ENCODE results near the gene EPGN. TPM values are rescaled to one million over a fixed set of nuclear protein-coding genes. Genes with fewer than 3 reads are reported as not detected.

EPGN gene
- total and polyA plus RNA-seq, 2 donors (not counting 3 experiments of a cell fraction or from before 2014, with no cell fraction given) = 1.2 TPM; not detected in 1

GRCh38 chr4:74364652-74365491, 56.6 kb downstream of the EPGN start, which contains the start of gene EREG:
EREG (plus strand) TSS chr4:74365145; CDS start chr4:74365309, 164 bp downstream.
- no peak within 1 kb of the TSS for H3K9ac ChIP-seq (replicated peaks; ENCODE audit: extremely low read depth, insufficient read depth, low read length)

GRCh38 chr4:74365761-74366160, 57.5 kb downstream of the EPGN start:
- intact Hi-C loops (cut with micrococcal nuclease) (loop anchor here (1.0 to 2.0 kb wide), 2 partner anchors 8 to 45 kb away; no protein-coding TSS in a partner anchor), dilution Hi-C loops (cut with MboI; ENCODE audit: extremely low pct_ligation_motif_present, low sequenced_read_pairs) (no loop called here)
- no peak for TF ChIP-seq FOS (IDR thresholded peaks at IDR 0.05; ENCODE audit: borderline replicate concordance, insufficient read depth, low read length)
- TF ChIP-seq JUN (IDR thresholded peaks at IDR 0.05; ENCODE audit: borderline replicate concordance, insufficient read depth, insufficient read length, low read depth) = no peak
- no peak for TF ChIP-seq POLR2A (IDR thresholded peaks at IDR 0.05; ENCODE audit: low read depth, low read length)
- TF ChIP-seq EZH2 (IDR thresholded peaks at IDR 0.05; ENCODE audit: borderline replicate concordance, low read depth, low read length, severe bottlenecking) = no peak
- TF ChIP-seq MYC (IDR thresholded peaks at IDR 0.05; ENCODE audit: low read depth, low read length) = no peak
- no peak for TF ChIP-seq MAX (IDR thresholded peaks at IDR 0.05; ENCODE audit: insufficient read depth, insufficient read length)
- TF ChIP-seq GATA2 (IDR thresholded peaks at IDR 0.05; ENCODE audit: insufficient read depth, insufficient read length, low read depth, low read length) = no peak
- no peak for TF ChIP-seq CTCF (IDR thresholded peaks at IDR 0.05; ENCODE audit: extremely low read depth in 1 of 2, insufficient read depth in 1 of 2, low read depth in 1 of 2, low read length in 2 of 2)
- TF ChIP-seq POLR2AphosphoS5 (IDR thresholded peaks at IDR 0.05; ENCODE audit: insufficient read depth, low read depth, low read length) = no peak
- Histone ChIP-seq H2AFZ (ENCODE audit: low read depth, low read length) (no peak overlapping the region), H3K4me1 (ENCODE audit: control insufficient read depth, extremely low read depth, insufficient read depth, low read length) (no peaks in the 10 kb centered on the region), H3K9me3 (replicated peaks; ENCODE audit: control insufficient read depth, insufficient read depth, low read length) (no peaks in the 10 kb centered on the region), H3K36me3 (ENCODE audit: control insufficient read depth in 2 of 2, extremely low read depth in 1 of 2, insufficient read depth in 2 of 2, low read length in 2 of 2) (no peaks in the 10 kb centered on the region), H3K9me1 (replicated peaks; ENCODE audit: control insufficient read depth, extremely low read depth, insufficient read depth, low read length) (no peaks in the 10 kb centered on the region), H3K79me2 (ENCODE audit: control insufficient read depth, insufficient read depth, low read length) (no peaks in the 10 kb centered on the region), H3K9ac (replicated peaks; ENCODE audit: extremely low read depth, insufficient read depth, low read length) (no peak overlapping the region), H4K20me1 (replicated peaks; ENCODE audit: control insufficient read depth, extremely low read depth, insufficient read depth, low read length) (no peaks in the 10 kb centered on the region), H3K27ac (ENCODE audit: insufficient read depth, low read depth, low read length) (no peak overlapping the region), H3K4me2 (ENCODE audit: insufficient read depth, low read length) (peak overlapping the region; percentile 61), H3K27me3 (ENCODE audit: control insufficient read depth in 2 of 2, insufficient read depth in 2 of 2, low read length in 2 of 2) (no peaks in the 10 kb centered on the region), H3K4me3 (replicated peaks in 1 of 3; ENCODE audit: insufficient read depth in 1 of 3, low read depth in 1 of 3, low read length in 3 of 3) (peak overlapping the region in 1 of 3 experiments; percentile 35)
- BruUV-seq (replicated peaks) = no TSS peak
- no peak for FAIRE-seq
- peak; percentile 27 for DNase-seq (ENCODE audit: low read depth, low spot score)
- ChIA-PET CTCF (interaction anchor here (0.8 to 3.2 kb wide), 9 partner anchors 12 to 792 kb away, joined by 3 to 19 read pairs (median 6); partner anchors contain the start of gene AREG), POLR2A (no interaction called here)

More at GRCh38 chr4:74364652-74365491, 56.6 kb downstream of the EPGN start, which contains the start of gene EREG:
- Histone ChIP-seq H3K4me2 (ENCODE audit: insufficient read depth, low read length) (peak within 1 kb of the TSS; percentile 61), H3K9me3 (replicated peaks; ENCODE audit: control insufficient read depth, insufficient read depth, low read length) (no peaks in the 10 kb centered on the region), H3K4me3 (replicated peaks in 1 of 3; ENCODE audit: insufficient read depth in 1 of 3, low read depth in 1 of 3, low read length in 3 of 3) (peak within 1 kb of the TSS; percentile 35 to 63 (median 38)), H4K20me1 (replicated peaks; ENCODE audit: control insufficient read depth, extremely low read depth, insufficient read depth, low read length) (no peaks in the 10 kb centered on the region), H3K4me1 (ENCODE audit: control insufficient read depth, extremely low read depth, insufficient read depth, low read length) (no peaks in the 10 kb centered on the region), H3K9me1 (replicated peaks; ENCODE audit: control insufficient read depth, extremely low read depth, insufficient read depth, low read length) (no peaks in the 10 kb centered on the region), H3K36me3 (ENCODE audit: control insufficient read depth in 2 of 2, extremely low read depth in 1 of 2, insufficient read depth in 2 of 2, low read length in 2 of 2) (no peaks in the 10 kb centered on the region), H3K79me2 (ENCODE audit: control insufficient read depth, insufficient read depth, low read length) (no peaks in the 10 kb centered on the region), H3K27me3 (ENCODE audit: control insufficient read depth in 2 of 2, insufficient read depth in 2 of 2, low read length in 2 of 2) (no peaks in the 10 kb centered on the region), H2AFZ (ENCODE audit: low read depth, low read length) (peak within 1 kb of the TSS; percentile 82), H3K27ac (ENCODE audit: insufficient read depth, low read depth, low read length) (no peak within 1 kb of the TSS)
- dilution Hi-C loops (cut with MboI; ENCODE audit: extremely low pct_ligation_motif_present, low sequenced_read_pairs) = no loop called here
- no peak for TF ChIP-seq POLR2A (IDR thresholded peaks at IDR 0.05; ENCODE audit: low read depth, low read length)
- DNase-seq (ENCODE audit: low read depth, low spot score) (peak; percentile 36), FAIRE-seq (peak; percentile 62)
- intact Hi-C loops (cut with micrococcal nuclease) = loop anchor here (1.0 to 2.0 kb wide), 2 partner anchors 8 to 44 kb away; no protein-coding TSS in a partner anchor
- ChIA-PET CTCF (interaction anchor here (1.0 to 3.2 kb wide), 9 partner anchors 13 to 791 kb away, joined by 3 to 19 read pairs (median 6); partner anchors contain the start of gene AREG), POLR2A (no interaction called here)
- no TSS peak for BruUV-seq (replicated peaks)
